Epithelial cell of prostate (primary cell): ENCODE results near the gene DCAKD.
"Not testable (repeated sequence)": the region's sequence is repeated elsewhere in the genome, so short reads cannot be mapped to it uniquely, and the experiment has no call there.

Experiments used
- DNase-seq: peaks from one replicate; pipeline ENCODE4 v3.0.0-alpha.2; 2011; ENCODE audit warnings: low read depth, low spot score
- H3K27ac ChIP-seq: fragments of 450-650 bp; 2 replicates; pipeline ENCODE4 v1.5.1; 2017; ENCODE audit warnings: mild to moderate bottlenecking

DCAKD gene

GRCh38 chr17:45070001-45070400 lies 18.6 kb upstream of the DCAKD start:
- no peak for DNase-seq
- peak overlapping the region; percentile 37 for H3K27ac ChIP-seq

GRCh38 chr17:45067637-45068036 lies 16.2 kb upstream of the DCAKD start:
- no peak for DNase-seq
- no peak overlapping the region for H3K27ac ChIP-seq

- DNase-seq = no peak
- no peak overlapping the region for H3K27ac ChIP-seq
These were observed 11.8 kb upstream of the DCAKD start for GRCh38 chr17:45063198-45063597.

- peak overlapping the region; percentile 71 for H3K27ac ChIP-seq
- DNase-seq = no peak
These were observed 10.3 kb upstream of the DCAKD start for GRCh38 chr17:45061606-45062205.

GRCh38 chr17:45060797-45061605 lies 9.6 kb upstream of the DCAKD start, which contains the start of gene NMT1:
Gene NMT1 (plus strand): TSS chr17:45061317. CDS start chr17:45061330, 13 bp downstream.
- peak within 1 kb of the TSS; percentile 71 for H3K27ac ChIP-seq
- DNase-seq = peak; percentile 92

GRCh38 chr17:45060382-45060796 lies 9.0 kb upstream of the DCAKD start:
- DNase-seq = no peak

GRCh38 chr17:45052052-45052772 lies 780 bp upstream of the DCAKD start:
- DNase-seq = no peak

More at GRCh38 chr17:45060382-45060796, 9.0 kb upstream of the DCAKD start:
- H3K27ac ChIP-seq = peak overlapping the region; percentile 71

GRCh38 chr17:45051720-45052051 lies 254 bp upstream of the DCAKD start:
- DNase-seq = not testable (repeated sequence)
- peak overlapping the region; percentile 98 for H3K27ac ChIP-seq

More at GRCh38 chr17:45052052-45052772, 780 bp upstream of the DCAKD start:
- H3K27ac ChIP-seq = peak overlapping the region; percentile 98

GRCh38 chr17:45050481-45051059 lies 862 bp downstream of the DCAKD start:
- DNase-seq = no peak

GRCh38 chr17:45048795-45049563 lies 2.5 kb downstream of the DCAKD start:
- peak overlapping the region; percentile 98 for H3K27ac ChIP-seq
- DNase-seq = no peak

More at GRCh38 chr17:45050481-45051059, 862 bp downstream of the DCAKD start:
- H3K27ac ChIP-seq = peak overlapping the region; percentile 98

GRCh38 chr17:45046537-45047125 lies 4.8 kb downstream of the DCAKD start:
- H3K27ac ChIP-seq = peak overlapping the region; percentile 98
- DNase-seq = peak; percentile 55

GRCh38 chr17:45043813-45044540 lies 7.5 kb downstream of the DCAKD start:
- DNase-seq = peak; percentile 70
- peak overlapping the region; percentile 98 for H3K27ac ChIP-seq

- peak overlapping the region; percentile 98 for H3K27ac ChIP-seq
- DNase-seq = no peak
These were observed 8.9 kb downstream of the DCAKD start for GRCh38 chr17:45042346-45043120.

- no peak overlapping the region for H3K27ac ChIP-seq
- DNase-seq = no peak
These were observed 11.0 kb downstream of the DCAKD start for GRCh38 chr17:45040459-45040858.

GRCh38 chr17:45038728-45039634 lies 12.5 kb downstream of the DCAKD start:
- peak overlapping the region; percentile 42 for H3K27ac ChIP-seq
- no peak for DNase-seq

- DNase-seq = no peak
- H3K27ac ChIP-seq = no peak overlapping the region
These were observed 14.7 kb downstream of the DCAKD start for GRCh38 chr17:45036691-45037090.

GRCh38 chr17:45035848-45036247 lies 15.6 kb downstream of the DCAKD start:
- H3K27ac ChIP-seq = no peak overlapping the region
- no peak for DNase-seq
